HEK293T (cell line): Measurements from ENCODE around the gene STXBP6.

Experiments used
- CTBP1 ChIP-seq: fragments of 450-650 bp; IDR thresholded peaks from 2 replicates; pipeline ENCODE4 v1.6.1; 2016; ENCODE audit warnings: borderline replicate concordance
- ELF4 ChIP-seq: fragments of 450-650 bp; IDR thresholded peaks from 2 replicates; pipeline ENCODE4 v1.6.1; 2017; ENCODE audit warnings: antibody characterized with exemption
- FOXA1 ChIP-seq: fragments of 450-650 bp; IDR thresholded peaks from 2 replicates; pipeline ENCODE4 v1.6.1; 2016; ENCODE audit warnings: mild to moderate bottlenecking
- FOXK2 ChIP-seq: fragments of 450-650 bp; IDR thresholded peaks from 2 replicates; pipeline ENCODE4 v1.6.1; 2016; ENCODE audit warnings: mild to moderate bottlenecking
- FOXM1 ChIP-seq: fragments of 450-650 bp; IDR thresholded peaks from 2 replicates; pipeline ENCODE4 v1.6.1; 2017; ENCODE audit warnings: mild to moderate bottlenecking, borderline replicate concordance
- HDGF ChIP-seq: fragments of 450-650 bp; IDR thresholded peaks from 2 replicates; pipeline ENCODE4 v1.6.1; 2017; ENCODE audit warnings: antibody characterized with exemption, borderline replicate concordance
- LEF1 ChIP-seq: fragments of 450-650 bp; IDR thresholded peaks from 2 replicates; pipeline ENCODE4 v1.6.1; 2017; ENCODE audit warnings: mild to moderate bottlenecking, borderline replicate concordance
- NFRKB ChIP-seq: fragments of 450-650 bp; IDR thresholded peaks from 2 replicates; pipeline ENCODE4 v1.6.1; 2016; ENCODE audit warnings: mild to moderate bottlenecking, moderate library complexity
- SP1 ChIP-seq: fragments of 450-650 bp; IDR thresholded peaks from 2 replicates; pipeline ENCODE4 v1.6.1; 2017
- SUZ12 ChIP-seq: fragments of 450-650 bp; IDR thresholded peaks from 2 replicates; pipeline ENCODE4 v1.6.1; 2016; ENCODE audit warnings: mild to moderate bottlenecking
- TARDBP ChIP-seq: fragments of 450-650 bp; IDR thresholded peaks from 2 replicates; pipeline ENCODE4 v1.6.1; 2016
- ZNF384 ChIP-seq: fragments of 450-650 bp; IDR thresholded peaks from 2 replicates; pipeline ENCODE4 v1.6.1; 2016
- TF ChIP-seq, protein P1 (sequence below): fragments of 450-650 bp; IDR thresholded peaks from 2 replicates; pipeline ENCODE4 v1.6.1; 2016

DNA sequence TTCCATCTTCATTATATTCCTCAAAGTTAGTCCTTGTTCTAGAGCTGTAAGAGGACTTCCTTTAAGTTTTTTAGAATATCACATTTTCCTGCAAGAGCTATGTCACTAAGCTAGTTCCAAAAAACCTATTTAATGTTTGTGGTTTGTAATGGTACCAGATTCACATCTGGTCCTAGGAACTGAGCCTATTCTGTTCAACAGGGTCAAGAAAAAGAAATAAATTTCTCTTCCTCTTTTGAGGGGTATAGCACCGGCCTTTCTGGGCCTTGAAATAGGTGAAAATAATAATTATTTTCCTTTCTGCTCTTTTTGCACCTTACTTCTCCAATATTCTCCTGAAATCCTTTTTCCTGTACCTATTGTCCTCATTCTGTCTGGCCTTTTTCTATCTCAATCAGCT lies 3.6 kb upstream of the STXBP6 start:
- no peak for TF ChIP-seq FOXM1
- no peak for TF ChIP-seq ELF4
- TF ChIP-seq, protein P1, sequence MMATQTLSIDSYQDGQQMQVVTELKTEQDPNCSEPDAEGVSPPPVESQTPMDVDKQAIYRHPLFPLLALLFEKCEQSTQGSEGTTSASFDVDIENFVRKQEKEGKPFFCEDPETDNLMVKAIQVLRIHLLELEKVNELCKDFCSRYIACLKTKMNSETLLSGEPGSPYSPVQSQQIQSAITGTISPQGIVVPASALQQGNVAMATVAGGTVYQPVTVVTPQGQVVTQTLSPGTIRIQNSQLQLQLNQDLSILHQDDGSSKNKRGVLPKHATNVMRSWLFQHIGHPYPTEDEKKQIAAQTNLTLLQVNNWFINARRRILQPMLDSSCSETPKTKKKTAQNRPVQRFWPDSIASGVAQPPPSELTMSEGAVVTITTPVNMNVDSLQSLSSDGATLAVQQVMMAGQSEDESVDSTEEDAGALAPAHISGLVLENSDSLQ = no peak
- TF ChIP-seq LEF1 = no peak
- no peak for TF ChIP-seq TARDBP
- no peak for TF ChIP-seq SUZ12
- no peak for TF ChIP-seq FOXA1
- no peak for TF ChIP-seq NFRKB
- no peak for TF ChIP-seq SP1
- TF ChIP-seq ZNF384 = no peak
- no peak for TF ChIP-seq CTBP1
- no peak for TF ChIP-seq HDGF
- no peak for TF ChIP-seq FOXK2
